ENCODE measurements around the gene SPATA20. TPM values are rescaled to one million over a fixed set of nuclear protein-coding genes. Genes with fewer than 3 reads are reported as not detected.

The SPATA20 gene
- total and polyA plus RNA-seq, 2 donors (not counting 3 experiments of a cell fraction or from before 2014, with no cell fraction given) = 42.3 to 51.5 TPM

DNA sequence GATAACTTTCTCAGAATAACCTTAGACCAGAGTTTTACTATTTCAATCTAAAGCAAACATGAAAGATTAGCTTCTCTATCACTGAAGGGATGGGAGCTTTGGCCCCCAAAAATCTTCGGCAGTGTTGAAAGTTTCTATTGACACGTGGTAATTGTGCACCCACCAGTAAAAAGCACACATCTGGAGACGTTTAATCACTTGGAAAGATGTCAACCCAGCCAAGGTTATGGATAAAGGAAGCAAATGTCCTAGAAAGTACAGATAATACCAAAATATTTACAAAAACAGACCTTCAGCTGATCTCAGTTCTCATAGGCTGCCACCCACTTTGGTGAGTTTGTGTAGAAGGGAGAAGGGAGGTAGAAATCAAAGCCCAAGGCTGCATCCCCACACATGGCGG, 33.5 kb upstream of the SPATA20 start:
- intact Hi-C loops (cut with micrococcal nuclease) (no loop called here), dilution Hi-C loops (cut with MboI; ENCODE audit: extremely low pct_ligation_motif_present, low sequenced_read_pairs) (no loop called here)
- Histone ChIP-seq H3K36me3 (ENCODE audit: control insufficient read depth in 2 of 2, extremely low read depth in 1 of 2, insufficient read depth in 2 of 2, low read length in 2 of 2) (no peaks in the 10 kb centered on the region), H3K9me3 (replicated peaks; ENCODE audit: control insufficient read depth, insufficient read depth, low read length) (no peaks in the 10 kb centered on the region), H2AFZ (ENCODE audit: low read depth, low read length) (no peak overlapping the region), H3K27me3 (ENCODE audit: control insufficient read depth in 2 of 2, insufficient read depth in 2 of 2, low read length in 2 of 2) (no peaks in the 10 kb centered on the region), H4K20me1 (replicated peaks; ENCODE audit: control insufficient read depth, extremely low read depth, insufficient read depth, low read length) (no peaks in the 10 kb centered on the region), H3K4me2 (ENCODE audit: insufficient read depth, low read length) (no peak overlapping the region), H3K4me1 (ENCODE audit: control insufficient read depth, extremely low read depth, insufficient read depth, low read length) (peaks cover 4% of the 10 kb centered on the region), H3K9ac (replicated peaks; ENCODE audit: extremely low read depth, insufficient read depth, low read length) (no peak overlapping the region), H3K27ac (ENCODE audit: insufficient read depth, low read depth, low read length) (no peak overlapping the region), H3K79me2 (ENCODE audit: control insufficient read depth, insufficient read depth, low read length) (no peaks in the 10 kb centered on the region), H3K9me1 (replicated peaks; ENCODE audit: control insufficient read depth, extremely low read depth, insufficient read depth, low read length) (no peaks in the 10 kb centered on the region), H3K4me3 (replicated peaks in 1 of 3; ENCODE audit: insufficient read depth in 1 of 3, low read depth in 1 of 3, low read length in 3 of 3) (no peak overlapping the region)
- TF ChIP-seq, protein P1, sequence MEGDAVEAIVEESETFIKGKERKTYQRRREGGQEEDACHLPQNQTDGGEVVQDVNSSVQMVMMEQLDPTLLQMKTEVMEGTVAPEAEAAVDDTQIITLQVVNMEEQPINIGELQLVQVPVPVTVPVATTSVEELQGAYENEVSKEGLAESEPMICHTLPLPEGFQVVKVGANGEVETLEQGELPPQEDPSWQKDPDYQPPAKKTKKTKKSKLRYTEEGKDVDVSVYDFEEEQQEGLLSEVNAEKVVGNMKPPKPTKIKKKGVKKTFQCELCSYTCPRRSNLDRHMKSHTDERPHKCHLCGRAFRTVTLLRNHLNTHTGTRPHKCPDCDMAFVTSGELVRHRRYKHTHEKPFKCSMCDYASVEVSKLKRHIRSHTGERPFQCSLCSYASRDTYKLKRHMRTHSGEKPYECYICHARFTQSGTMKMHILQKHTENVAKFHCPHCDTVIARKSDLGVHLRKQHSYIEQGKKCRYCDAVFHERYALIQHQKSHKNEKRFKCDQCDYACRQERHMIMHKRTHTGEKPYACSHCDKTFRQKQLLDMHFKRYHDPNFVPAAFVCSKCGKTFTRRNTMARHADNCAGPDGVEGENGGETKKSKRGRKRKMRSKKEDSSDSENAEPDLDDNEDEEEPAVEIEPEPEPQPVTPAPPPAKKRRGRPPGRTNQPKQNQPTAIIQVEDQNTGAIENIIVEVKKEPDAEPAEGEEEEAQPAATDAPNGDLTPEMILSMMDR (IDR thresholded peaks at IDR 0.05; ENCODE audit: extremely low read depth in 1 of 2, insufficient read depth in 1 of 2, low read depth in 1 of 2, low read length in 2 of 2) = no peak
- no peak for TF ChIP-seq MYC (IDR thresholded peaks at IDR 0.05; ENCODE audit: low read depth, low read length)
- TF ChIP-seq GATA2 (IDR thresholded peaks at IDR 0.05; ENCODE audit: insufficient read depth, insufficient read length, low read depth, low read length) = no peak
- TF ChIP-seq POLR2AphosphoS5 (IDR thresholded peaks at IDR 0.05; ENCODE audit: insufficient read depth, low read depth, low read length) = no peak
- TF ChIP-seq EZH2 (IDR thresholded peaks at IDR 0.05; ENCODE audit: borderline replicate concordance, low read depth, low read length, severe bottlenecking) = no peak
- TF ChIP-seq JUN (IDR thresholded peaks at IDR 0.05; ENCODE audit: borderline replicate concordance, insufficient read depth, insufficient read length, low read depth) = no peak
- no peak for TF ChIP-seq FOS (IDR thresholded peaks at IDR 0.05; ENCODE audit: borderline replicate concordance, insufficient read depth, low read length)
- TF ChIP-seq POLR2A (IDR thresholded peaks at IDR 0.05; ENCODE audit: low read depth, low read length) = no peak
- TF ChIP-seq, protein P2, sequence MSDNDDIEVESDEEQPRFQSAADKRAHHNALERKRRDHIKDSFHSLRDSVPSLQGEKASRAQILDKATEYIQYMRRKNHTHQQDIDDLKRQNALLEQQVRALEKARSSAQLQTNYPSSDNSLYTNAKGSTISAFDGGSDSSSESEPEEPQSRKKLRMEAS (IDR thresholded peaks at IDR 0.05; ENCODE audit: insufficient read depth, insufficient read length) = no peak
- DNase-seq (ENCODE audit: low read depth, low spot score) (no peak), FAIRE-seq (no peak)
- ChIA-PET CTCF (no interaction called here), POLR2A (no interaction called here)
- BruUV-seq (replicated peaks) = no TSS peak

Data from endothelial cell of umbilical vein (primary cell).